Stomach (tissue), 4 donors: ENCODE measurements around the gene TECR.

Source experiments
- POLR2A ChIP-seq, 4 donors: fragments of 450-650 bp; IDR thresholded peaks; one replicate each; pipeline ENCODE4 v1.6.1; 2016; ENCODE audit warnings: antibody characterized with exemption in 4 of 4, control low read depth in 2 of 4, mild to moderate bottlenecking in 1 of 4, moderate library complexity in 1 of 4
- POLR2AphosphoS5 ChIP-seq, 3 donors: sonication (generic); formaldehyde crosslinking; IDR thresholded peaks; one replicate each; pipeline ENCODE4 v1.6.1; 2016; ENCODE audit warnings: antibody characterized with exemption in 3 of 3
- TF ChIP-seq, protein P1 (sequence below), 7 experiments: fragments of 450-650 bp in 4 of 7; fragments of 200-600 bp in 3 of 7; sonication (generic) in 3 of 7; IDR thresholded peaks; one replicate each; pipeline ENCODE4 v1.5.1; 2016 to 2019; ENCODE audit warnings: antibody characterized with exemption in 7 of 7, control low read depth in 2 of 7, mild to moderate bottlenecking in 1 of 7

DNA sequence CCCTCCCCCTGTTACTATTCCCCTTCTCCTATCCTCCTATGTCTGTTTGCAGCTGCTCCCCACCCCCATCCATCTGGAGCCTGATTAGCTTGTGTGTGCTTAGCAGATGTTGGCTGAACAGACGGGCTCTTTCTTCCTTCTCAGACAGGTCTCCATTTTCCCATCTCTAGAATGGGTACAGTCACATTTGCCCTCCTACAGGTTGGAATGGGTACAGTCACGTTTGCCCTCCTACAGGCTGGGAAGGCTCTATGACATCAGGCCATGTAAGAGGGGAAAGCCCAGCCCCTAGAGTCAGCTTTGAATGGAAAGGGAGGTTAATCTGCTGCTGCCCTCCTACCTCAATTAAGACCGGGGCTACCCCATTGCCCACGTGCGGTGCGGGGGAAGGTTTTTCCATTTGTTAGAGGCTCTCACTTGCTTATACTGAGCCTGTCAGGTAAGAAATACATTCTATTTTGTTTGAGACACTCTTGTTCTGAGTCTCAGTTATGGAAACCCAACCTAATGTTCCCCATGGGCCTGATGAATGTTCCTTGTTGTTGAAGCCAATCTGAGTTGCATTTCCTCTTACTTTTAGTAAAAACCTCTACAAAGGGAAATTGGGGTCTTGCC is 51.3 kb downstream of the TECR start:
- TF ChIP-seq, protein P1, sequence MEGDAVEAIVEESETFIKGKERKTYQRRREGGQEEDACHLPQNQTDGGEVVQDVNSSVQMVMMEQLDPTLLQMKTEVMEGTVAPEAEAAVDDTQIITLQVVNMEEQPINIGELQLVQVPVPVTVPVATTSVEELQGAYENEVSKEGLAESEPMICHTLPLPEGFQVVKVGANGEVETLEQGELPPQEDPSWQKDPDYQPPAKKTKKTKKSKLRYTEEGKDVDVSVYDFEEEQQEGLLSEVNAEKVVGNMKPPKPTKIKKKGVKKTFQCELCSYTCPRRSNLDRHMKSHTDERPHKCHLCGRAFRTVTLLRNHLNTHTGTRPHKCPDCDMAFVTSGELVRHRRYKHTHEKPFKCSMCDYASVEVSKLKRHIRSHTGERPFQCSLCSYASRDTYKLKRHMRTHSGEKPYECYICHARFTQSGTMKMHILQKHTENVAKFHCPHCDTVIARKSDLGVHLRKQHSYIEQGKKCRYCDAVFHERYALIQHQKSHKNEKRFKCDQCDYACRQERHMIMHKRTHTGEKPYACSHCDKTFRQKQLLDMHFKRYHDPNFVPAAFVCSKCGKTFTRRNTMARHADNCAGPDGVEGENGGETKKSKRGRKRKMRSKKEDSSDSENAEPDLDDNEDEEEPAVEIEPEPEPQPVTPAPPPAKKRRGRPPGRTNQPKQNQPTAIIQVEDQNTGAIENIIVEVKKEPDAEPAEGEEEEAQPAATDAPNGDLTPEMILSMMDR (IDR thresholded peaks at IDR 0.05), result no peak
- TF ChIP-seq POLR2A (IDR thresholded peaks at IDR 0.05), result no peak
- no peak for TF ChIP-seq POLR2AphosphoS5 (IDR thresholded peaks at IDR 0.05)
